ENCODE data around the gene FFAR2.
A peak's percentile ranks its signal among the peaks of the same experiment; 100 is the strongest.

The FFAR2 gene

DNA sequence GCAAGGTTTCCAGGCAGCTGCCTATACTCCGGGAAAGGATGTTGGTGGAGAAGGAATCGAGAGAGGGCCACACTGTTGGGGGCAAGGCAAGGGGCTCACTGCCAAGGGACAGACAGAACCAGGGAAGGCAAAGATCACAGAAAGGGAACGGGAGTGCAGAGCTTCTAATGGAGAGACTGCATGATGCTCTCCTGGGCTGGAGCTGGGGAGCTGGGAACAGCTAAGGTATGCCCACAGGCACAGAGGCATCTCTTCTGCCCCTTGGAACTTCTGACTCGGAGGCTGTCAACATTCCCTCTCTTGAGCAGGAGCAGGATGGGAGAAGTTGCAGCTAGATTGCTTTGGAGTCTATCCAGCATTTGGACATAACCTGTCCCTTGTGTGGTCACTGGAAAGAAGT is 22.4 kb upstream of the FFAR2 start:
- DNase-seq (ENCODE audit: low spot score): no peak

DNA sequence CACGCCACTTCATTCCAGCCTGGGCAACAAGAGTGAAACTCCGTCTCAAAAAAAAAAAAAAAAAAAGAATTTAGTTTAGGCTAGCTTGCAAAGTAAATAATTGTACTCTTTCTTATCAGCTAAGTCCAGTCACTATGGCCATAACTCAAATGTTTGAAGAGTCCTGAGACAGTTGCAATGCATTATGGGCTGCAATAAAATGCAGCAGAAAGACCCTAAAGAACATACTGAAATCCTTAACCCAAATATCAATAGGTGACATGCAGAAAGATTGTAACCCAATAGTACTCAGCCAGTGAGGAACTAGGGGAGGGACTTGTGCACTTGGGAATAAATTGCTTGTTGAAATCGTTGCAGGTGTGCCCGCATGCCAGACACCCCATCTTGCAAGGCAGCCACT is 20.9 kb upstream of the FFAR2 start:
- DNase-seq (ENCODE audit: low spot score): no peak

DNA sequence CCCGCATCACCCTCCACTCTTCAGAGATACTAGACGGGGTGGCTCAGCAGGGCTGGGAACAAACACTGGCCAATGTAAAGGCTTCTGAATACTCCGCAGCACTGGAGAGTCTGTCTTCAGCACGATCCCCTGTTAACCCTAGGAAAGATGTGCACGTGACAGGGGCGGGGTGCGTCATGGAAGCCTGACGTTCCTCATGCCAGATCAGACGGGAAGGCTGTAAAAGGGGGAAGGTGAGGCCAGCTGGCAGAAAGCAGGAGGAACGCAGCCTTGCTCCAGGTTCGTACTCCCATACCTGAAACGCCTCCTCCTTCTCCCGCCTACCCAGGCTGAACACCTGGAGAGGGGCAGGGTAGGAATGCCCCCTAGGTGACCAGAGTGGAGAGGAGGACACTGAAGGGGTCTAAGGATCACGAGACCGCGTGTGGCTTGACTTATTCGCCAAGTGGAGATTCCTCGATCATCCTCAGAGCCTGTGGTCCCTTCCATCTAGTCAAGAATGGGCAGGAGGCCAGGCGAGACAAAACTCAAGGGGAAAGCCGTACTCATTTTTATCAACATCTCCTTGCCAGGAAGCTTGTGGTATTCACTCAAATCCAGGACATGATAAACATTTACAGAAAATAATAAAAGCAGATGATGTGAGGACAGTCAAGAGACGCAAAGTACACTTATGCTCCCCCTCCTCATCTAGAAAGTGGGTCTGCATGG is 18.2 kb upstream of the FFAR2 start:
- DNase-seq (ENCODE audit: low spot score): no peak

DNA sequence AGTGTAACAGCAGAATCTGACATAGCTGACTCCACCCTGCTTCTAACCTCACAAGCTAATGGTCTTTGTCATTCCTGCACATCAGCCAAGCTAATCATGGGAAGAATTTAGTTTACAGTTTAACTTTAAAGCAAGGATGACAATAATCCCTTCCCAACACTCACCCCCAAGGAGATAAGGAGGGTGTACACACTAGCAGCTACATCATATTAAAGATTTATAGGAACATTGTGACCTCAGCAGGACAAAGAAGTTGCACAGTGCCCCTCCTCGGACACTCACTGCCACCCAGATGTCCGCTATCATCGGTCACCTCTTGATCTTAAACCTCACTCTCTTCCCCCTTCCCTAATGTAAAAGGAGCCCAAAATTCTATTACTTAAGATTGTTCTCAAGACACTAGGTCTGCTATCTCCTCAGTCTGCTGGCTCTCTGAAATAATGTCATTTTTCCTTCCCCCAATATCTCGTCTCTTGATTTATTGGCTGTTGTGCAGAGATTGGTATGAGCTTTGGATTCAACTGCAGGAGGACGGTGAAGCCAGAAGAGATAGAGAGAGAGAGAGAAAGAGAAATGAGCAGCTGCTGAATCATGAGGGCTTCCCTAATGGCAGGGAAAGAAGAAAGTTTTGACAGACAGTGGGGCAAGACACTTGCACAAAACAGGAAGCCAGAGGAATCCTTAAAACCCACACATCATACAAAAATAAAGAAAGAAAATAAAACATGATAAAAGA is 17.5 kb upstream of the FFAR2 start:
- no peak for DNase-seq (ENCODE audit: low spot score)

DNA sequence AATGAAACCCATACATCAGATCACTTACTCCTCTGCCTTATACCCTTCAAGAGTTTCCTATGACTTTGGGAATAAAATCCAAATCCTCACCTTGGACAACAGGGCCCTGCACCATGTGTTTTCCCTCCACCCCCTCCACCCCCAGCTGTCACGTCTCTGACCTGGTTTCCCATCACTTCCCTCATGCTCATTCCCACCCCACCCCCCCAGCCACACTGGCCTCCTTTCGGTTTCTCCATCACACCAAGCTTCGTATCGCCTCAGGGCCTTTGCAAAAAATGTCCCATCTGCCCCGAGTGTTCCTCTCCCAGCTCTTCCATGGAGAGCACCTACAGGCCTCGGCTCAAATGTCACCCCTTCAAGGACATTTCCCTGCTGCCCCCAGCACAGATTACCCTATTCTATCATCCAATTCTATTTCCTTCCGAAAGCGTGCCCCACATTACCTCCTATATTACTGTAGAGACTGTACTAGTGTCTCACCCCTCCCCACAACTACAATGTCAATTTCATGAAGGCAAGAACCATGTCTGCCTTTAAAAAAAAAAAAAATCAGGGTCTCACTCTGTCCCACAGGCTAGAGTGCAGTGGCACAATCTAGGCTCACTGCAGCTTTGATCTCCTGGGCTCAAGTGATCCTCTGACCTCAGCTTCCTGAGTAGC is 16.8 kb upstream of the FFAR2 start:
- DNase-seq (ENCODE audit: low spot score): no peak

DNA sequence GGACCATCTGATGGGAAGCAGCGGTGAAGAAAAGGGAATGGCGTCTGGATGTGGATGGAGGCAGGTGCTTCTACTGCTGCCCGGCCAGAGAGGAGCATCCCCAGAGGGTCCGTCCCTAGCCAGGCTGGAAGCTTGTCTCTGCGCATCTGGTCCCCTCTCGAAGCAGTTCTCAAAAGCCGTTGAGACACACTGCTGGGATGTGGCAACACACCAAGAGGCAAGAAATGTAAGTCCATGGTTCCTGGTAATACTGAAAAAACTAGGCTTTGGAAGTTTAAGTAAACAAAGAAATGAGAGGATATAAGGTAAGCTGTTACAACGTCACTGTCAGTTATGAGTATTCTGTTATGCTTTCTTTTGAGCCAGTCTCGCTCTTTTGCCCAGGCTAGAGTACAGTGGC is 15.1 kb upstream of the FFAR2 start:
- DNase-seq (ENCODE audit: low spot score): no peak

DNA sequence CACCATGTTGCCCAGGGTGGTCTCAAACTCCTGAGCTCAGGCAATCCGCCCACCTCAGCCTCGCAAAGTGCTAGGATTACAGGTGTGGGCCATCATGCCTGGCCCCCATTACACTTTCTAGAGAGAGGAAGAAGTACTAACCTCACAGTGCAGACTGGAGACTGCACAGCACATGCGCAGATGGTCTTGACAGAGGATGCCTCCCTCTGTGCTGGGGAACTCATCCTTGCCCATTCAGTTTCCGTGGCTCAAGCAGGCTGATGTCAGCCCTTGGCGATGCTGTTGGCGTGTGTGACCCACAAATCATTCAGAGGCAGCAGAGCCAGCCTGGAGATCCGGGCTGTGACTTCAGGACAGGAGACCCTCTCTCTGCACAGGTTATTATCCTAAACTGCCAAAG is 14.6 kb upstream of the FFAR2 start:
- DNase-seq (ENCODE audit: low spot score): no peak

DNA sequence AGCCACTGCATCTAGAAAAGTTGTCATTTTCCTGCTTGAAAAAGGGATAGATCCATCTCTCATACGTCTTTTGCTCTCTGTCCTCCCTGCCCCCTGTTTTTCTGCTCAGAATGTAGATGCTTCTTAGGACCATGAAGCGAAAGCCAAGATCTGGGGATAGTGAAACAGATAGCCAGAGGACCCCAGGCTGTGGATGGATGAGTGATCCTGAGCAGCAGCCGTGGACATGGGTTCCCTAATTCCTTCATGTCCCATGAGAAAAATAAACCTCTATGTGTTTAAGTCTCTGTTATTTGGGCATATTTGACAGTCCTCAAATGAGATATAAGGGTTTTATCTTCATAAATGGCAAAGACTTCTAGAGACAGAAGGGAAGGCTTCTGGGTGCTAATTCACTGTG is 12.2 kb upstream of the FFAR2 start:
- no peak for DNase-seq (ENCODE audit: low spot score)

DNA sequence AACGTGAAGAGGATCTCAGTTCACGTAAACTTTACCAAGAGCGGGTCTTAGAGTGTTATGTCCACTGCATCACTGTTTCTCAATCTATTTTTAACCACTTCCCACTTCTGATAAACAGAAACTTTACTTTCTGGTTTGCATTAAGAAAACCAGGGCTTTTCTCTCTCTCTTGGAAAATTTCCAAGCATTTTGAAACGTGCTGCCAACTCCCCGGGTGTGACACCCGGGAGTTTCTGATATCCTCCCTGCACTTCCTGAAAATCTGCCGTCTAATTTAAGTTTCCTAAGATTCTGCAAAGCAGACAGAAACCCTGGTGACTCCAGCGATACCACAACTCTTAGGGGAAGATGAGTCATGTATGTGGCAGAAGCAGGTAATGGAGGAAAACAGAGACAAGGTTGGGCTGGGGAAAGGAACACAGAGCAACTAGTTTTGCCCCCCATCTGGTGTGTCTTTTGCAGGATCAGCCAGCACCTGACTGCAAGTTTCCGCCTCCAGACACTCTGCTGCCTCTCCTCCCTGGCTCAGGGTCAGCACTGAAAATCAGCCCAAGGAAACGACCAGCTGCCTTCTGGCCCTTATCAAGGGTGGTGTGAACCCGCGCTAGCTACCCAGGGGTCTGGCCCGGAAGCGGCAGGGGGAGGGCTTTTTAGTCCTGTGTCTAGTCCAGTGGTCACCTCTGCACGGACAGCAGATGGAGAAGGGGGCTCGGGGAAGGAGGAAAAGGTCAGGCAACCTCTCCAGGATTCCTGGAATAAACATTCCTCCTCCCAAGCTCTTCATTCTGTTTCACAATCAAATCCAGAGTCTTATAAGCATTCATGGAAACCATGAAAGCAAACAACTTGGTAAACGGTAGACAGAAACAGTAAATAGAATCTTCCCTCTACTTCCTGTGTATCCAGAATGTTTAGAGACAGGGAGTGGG is 11.3 kb upstream of the FFAR2 start:
- peak; percentile 48 for DNase-seq (ENCODE audit: low spot score)

DNA sequence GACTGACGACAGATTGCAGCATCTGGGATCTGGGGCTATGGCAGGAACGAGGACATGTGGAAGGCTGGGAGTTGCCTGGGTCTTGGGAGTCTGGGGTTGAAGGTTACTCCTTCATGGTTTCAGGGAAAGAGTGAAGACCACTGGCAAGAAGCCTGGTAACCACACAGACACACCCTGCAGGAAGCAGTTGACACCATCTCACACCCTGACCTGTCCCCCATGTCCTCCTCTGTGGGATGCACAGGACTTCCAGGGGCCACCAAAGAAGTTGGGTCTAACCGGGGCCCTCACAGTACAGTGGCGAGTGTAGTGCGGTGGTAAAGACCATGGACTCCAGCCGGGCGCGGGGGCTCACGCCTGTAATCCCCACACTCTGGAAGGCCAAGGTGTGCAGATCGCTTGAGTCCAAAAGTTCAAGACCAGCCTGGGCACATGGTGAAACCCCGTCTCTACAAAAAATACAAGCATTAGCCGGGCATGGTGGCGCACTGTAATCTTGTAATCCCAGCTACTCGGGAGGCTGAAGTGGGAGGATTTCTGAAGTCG is 10.6 kb upstream of the FFAR2 start:
- no peak for DNase-seq (ENCODE audit: low spot score)

DNA sequence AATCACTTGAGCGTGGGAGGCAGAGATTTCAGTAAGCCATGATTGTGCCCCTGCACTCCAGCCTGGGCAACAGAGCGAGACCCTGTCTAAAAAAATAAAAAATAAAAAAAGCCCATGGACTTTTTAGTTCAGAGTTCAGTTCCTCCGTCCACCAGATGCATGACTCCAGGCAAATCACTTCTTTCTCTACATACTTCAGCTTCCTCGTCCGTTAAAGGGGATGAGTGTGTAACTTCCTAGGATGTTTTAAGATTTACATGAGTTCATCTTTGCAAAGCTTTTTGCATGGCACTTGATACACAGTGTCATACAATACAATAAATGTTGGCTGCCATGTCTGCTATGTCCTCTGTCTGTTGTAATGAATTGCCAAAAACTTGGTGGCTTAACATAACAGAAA is 10.0 kb upstream of the FFAR2 start:
- no peak for DNase-seq (ENCODE audit: low spot score)

DNA sequence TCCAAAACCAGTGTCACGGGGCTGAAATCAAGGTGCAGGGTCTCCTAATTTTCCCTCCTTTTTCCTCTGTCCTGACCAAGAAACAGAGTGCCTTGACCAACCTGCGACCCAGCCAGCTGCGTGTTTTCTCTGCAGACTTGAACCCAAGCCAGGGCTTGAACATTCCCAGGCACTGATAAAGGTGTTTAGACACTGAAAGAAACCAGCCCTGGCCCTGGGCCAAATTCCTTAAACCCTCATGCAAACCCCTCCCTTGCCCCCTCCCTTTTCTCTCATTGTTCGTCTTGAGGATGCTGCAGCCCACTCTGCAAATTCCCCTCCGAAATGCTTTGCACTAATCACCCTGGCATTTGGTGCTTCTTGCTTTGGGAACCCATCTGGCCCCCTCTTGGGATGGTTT is 9.5 kb upstream of the FFAR2 start:
- DNase-seq (ENCODE audit: low spot score): no peak

DNA sequence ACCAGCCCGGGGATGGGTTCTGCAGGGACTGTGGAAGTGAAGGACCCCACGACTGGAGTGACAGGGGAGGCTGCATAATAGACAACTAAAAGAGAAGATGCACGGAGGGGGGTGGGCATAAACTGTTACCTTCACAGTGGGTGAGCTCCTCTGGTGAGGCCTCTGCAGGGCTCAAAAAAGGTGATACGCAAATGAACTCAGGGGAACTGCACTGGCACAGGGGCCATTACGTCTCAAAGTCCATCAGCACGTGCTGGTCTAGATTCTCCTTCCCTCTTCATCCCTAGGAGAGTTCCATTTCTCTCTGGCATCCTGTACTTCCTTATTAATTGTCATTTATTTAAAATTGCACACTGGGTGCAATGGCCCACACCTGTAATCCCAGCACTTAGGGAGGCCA is 8.1 kb upstream of the FFAR2 start:
- DNase-seq (ENCODE audit: low spot score): no peak

DNA sequence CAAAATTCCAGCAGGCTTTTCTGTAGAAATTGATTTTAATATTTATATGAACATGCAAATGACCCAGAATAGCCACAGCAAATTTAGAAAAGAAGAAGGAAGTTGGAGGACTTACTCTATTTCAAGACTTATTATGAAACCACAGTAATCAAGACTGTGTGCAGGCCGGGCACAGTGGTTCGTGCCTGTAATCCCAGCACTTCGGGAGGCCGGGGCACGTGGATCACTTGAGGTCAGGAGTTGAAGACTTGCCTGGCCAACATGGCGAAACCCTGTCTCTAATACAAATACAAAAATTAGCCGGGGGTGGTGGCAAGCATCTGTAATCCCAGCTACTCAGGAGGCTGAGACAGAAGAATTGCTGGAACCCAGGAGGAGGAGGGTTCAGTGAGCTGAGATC is 6.0 kb upstream of the FFAR2 start:
- no peak for DNase-seq (ENCODE audit: low spot score)

DNA sequence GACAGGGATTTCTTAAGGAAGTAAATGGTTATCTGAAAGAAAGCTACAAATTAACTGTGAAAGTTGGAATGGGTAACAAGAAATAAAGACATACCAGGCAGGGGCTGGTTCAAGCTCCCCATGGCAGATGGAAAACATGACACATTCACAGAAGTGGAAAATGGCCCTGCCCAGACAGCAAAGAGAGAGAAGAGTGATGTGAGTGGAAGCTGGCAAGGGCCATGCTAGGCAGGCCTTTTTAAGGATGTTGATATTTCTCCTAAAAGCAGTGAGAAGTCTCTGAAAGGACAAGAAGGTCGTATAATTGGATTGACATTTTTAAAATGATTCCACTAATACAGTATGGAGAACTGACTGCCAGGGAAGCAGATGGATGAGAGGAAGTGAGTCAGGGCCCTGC is 3.3 kb upstream of the FFAR2 start:
- DNase-seq (ENCODE audit: low spot score): no peak

DNA sequence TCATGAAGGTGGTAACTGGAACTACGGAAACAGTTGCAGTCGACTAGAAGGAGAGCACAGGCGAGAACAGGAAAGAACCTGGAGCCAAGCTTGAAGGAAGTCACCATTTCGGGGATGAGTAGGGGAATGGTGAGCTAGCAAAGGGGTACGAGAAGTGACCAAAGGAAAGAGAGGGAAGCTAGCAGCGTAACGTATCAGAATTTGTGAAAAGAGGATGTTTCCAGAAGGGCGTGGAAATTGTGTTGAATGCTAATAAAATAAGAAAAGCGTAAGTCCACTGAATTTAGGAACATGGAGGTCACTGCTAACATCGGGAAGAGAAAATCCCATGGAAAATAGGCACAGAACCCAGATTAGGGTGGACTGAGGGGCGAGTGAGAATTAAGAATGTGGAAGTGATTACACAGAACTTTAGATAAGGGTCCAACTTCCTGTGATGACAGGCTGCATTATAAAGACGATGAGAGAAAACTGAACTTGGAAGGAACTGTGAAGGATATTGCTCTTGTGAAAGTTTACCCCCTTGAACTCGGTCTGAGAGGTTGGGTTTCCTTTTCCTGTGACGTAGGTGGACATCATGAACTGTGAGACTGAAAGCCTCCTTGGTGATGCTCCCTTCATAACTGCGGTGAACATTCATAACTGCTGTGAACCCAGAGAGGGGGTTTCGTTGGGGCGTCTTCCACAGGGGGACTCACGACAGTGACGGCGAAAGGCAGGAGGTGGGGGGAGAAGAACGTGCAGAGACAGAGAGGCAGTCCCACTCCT is 2.0 kb upstream of the FFAR2 start:
- DNase-seq (ENCODE audit: low spot score): no peak

DNA sequence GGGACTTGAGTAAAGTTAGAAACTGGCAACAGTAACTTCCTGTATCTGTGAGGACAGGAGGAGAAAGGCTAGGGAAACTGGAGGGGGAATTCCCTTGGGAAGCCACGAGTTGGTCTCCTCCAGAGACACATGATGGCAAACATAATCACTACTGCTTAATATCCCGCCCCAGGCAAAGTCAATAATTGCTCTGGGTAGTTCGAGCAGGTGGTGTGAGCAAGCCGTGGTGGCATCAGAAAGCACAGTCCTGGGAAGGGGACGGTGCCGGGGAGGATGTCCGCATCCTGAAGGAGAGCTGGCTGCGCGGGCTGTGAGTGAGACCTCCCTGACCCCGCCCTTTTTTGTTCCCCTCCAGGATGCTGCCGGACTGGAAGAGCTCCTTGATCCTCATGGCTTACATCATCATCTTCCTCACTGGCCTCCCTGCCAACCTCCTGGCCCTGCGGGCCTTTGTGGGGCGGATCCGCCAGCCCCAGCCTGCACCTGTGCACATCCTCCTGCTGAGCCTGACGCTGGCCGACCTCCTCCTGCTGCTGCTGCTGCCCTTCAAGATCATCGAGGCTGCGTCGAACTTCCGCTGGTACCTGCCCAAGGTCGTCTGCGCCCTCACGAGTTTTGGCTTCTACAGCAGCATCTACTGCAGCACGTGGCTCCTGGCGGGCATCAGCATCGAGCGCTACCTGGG is 1.4 kb downstream of the FFAR2 start:
- DNase-seq (ENCODE audit: low spot score): no peak

DNA sequence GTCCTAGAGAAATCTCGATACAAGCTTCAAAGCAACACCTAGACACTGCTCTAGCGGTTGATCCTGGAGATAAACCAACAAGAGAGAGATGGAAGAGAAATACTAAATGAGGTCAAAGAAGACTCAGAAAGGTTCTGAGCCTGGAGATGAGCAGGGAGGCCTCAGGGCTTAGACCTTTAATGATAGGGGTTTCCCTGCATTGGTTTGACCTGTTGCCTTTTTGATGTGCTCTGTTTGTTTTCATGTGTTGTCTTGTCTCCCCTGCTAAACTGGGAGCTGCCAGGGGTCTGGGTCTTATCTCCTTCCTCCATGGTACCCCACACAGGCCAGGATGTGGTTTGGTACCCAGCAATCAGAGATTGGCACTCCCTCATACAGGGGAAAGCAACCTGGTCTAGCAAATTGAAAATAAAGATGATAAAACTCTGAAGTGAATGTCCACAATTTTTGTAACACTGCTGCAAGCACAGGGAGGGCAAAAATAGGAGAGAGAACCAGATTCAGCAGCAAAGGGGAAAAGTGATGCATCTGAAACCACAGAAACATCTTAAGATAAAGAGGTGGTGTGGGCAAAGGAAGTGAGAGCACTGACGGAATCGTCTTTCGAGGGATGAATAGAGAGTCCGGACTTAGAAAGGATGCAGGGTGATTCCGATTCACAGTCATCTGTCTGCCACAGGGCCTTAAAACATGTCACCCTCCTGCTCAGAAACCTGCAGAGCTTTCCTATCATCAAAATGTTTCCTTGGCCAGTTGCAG is 3.5 kb downstream of the FFAR2 start:
- DNase-seq (ENCODE audit: low spot score): no peak

DNA sequence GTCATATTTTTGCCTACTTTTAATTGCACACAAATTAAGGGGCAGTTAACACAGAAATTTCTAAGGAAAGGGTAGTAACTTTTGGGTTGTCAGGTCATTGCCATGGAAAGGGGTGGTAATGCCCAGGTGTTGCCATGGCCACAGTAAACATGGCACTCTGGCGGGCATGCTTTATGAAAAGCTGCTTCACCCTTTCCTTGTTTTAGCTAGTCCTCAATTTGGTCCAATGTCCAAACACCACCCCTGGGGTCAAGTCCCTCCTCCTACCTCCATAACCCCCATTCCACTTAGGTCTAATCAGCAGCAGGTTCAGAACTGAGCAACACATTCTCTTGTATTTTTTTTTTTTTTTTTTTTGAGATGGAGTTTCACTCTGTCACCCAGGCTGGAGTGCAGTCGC is 6.6 kb downstream of the FFAR2 start:
- DNase-seq (ENCODE audit: low spot score): no peak

DNA sequence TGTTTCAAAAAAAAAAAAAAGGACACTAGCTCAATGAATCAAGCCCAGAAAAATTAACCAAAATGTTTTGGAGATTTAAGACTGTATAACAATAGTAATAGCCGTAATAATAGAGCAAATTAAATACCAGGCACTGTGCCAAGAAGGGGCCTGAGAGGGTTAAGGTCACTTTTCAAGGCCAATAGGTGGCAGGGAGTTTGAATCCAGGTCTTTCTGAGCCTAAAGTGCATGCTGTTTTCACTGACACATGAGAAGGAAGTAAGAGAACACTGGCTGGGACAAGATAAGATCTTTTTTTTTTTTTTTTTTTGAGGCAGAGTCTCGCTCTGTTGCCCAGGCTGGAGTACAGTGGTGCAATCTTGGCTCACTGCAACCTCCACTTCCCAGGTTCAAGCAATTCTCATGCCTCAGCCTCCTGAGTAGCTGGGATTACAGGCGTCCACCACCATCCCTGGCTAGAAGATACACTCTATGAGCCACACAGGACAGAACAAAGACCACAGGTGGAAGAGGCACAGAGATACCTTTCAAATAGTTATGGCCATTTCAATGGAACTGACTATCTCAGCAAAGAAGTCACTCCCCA is 7.7 kb downstream of the FFAR2 start:
- DNase-seq (ENCODE audit: low spot score): no peak
